HG02943 (cell line): ENCODE results near the gene CFAP74.

ENCODE experiments used
- ATAC-seq: cut with Tn5 transposase; IDR thresholded peaks from one replicate; pipeline ENCODE4 v1.9.1; 2021; ENCODE audit warnings: mild to moderate bottlenecking, low read depth, moderate library complexity; ENCODE audit not compliant: unreplicated experiment

Gene CFAP74

DNA sequence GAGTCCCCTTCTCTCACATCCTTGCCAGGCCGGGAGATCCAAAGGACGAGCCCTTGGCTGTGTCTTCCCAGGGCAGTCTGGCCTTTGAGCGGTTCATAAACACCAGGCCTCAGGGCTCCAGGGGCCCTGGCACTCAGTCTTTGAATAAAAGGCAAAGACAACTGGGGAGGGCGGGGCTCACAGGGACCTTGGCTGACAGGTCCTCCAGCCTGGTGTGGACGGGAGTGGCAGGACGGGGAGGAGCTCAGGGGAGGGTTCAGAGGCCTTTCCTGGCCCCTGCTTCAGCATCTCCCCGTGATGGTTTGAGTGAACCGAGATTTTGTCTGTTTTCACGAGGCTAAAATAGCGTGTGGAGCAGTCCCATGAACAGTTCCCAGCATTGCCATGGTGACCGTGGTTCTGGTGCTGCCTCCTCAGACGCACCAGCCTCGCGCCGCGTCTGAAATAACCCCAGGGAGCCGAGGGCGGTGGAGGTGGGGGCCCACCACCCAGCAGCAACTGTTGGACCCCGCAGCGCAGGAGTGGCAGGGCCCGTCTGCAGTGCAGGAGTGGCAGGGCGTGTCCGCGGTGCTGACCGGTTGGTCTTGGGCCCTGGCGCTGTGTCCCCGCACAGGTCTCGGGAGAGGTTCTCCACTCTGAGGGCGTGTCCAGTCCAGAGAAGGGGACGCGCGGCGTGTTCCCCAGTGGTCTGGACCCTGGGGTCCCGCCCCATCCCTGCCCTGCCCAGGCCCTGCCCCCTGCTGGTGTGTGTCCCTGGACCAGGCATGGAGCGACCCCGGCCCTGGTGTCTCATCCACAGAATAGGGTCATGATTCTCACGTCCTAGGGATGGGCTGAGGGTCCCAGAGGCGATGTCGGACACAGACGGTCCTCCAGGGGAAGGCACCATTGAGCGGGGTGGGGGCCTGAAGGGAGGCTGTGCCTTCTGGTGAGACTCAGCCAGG is 39.5 kb upstream of the CFAP74 start:
- ATAC-seq = no peak

GRCh38 chr1:2041887-2042286 is 38.3 kb upstream of the CFAP74 start:
- no peak for ATAC-seq

- ATAC-seq = no peak
Observed at GRCh38 chr1:2041305-2041704, 37.7 kb upstream of the CFAP74 start.

GRCh38 chr1:2039251-2039650 is 35.7 kb upstream of the CFAP74 start:
- no peak for ATAC-seq

- no peak for ATAC-seq
Observed at GRCh38 chr1:2038229-2038628, 34.6 kb upstream of the CFAP74 start.

DNA sequence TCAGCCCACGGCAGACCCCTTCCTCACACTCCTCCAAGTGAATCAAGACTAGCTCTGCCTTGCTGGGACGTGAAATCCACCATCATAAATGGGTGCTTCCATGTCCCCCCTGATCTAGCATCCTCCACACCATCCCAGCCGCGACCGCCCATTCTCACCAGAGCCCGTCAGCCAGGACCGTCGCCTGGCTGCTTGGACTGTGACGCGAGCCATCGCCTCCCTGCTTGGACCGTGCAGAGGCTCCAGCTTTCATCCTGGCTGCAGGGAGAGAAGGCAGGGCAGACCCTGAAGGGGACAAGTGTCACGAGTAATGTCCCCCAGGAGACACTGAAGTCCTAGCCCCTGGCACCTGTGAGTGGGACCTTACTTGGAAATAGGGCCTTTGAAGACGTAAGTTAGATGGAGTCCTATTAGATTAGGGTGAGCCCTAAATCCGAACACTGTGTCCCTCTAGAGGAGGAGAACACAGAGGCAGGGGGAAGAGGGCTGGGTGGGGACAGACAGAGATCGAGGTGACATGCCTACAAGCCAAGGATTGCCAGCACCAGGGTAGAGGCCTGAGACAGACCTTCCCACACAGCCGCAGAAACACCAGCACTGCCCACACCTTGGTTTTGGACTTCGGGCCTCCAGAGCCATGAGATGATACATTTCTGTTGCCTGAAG is 33.9 kb upstream of the CFAP74 start:
- no peak for ATAC-seq

DNA sequence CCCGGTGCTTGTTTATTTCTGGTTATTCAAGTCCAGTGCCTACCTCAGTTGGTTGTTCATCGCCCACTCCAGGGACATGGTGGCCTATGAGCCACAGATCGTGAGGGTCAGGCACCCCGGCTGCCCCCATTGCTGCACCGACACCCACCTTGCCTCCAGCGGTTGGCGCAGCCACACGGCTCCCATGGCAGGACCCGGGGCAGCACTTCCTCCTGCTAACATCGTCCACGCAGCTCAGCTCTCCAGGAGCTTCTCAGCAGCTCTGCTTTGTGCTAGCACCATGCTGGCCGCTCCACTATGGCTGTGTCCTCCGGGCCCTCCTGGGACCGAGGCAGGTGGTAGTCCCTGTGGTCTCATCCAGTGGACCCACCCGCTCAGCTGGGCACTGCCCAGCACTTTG is 32.7 kb upstream of the CFAP74 start:
- ATAC-seq = no peak

DNA sequence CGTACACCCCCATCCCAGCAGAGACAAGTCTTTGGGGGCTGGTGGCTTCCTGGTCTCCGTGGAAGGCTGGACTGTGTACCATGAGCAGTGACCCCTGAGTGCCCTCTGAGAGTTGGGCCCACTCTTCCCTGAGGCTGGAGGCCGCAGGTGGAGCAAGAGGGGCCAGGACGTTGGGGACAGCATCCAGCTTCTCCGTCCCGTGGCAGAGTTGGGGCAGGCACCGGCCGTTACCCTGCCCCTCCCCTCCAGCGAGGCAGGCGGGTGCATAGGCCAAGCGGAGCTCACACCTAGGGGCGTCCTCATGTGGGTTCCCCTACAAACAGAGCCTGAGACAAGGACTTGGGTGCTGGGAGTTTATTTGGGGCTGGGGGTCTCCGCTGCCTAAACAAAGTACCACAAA is 29.6 kb upstream of the CFAP74 start:
- ATAC-seq = no peak

GRCh38 chr1:2032737-2033136 is 29.2 kb upstream of the CFAP74 start:
- ATAC-seq = no peak

DNA sequence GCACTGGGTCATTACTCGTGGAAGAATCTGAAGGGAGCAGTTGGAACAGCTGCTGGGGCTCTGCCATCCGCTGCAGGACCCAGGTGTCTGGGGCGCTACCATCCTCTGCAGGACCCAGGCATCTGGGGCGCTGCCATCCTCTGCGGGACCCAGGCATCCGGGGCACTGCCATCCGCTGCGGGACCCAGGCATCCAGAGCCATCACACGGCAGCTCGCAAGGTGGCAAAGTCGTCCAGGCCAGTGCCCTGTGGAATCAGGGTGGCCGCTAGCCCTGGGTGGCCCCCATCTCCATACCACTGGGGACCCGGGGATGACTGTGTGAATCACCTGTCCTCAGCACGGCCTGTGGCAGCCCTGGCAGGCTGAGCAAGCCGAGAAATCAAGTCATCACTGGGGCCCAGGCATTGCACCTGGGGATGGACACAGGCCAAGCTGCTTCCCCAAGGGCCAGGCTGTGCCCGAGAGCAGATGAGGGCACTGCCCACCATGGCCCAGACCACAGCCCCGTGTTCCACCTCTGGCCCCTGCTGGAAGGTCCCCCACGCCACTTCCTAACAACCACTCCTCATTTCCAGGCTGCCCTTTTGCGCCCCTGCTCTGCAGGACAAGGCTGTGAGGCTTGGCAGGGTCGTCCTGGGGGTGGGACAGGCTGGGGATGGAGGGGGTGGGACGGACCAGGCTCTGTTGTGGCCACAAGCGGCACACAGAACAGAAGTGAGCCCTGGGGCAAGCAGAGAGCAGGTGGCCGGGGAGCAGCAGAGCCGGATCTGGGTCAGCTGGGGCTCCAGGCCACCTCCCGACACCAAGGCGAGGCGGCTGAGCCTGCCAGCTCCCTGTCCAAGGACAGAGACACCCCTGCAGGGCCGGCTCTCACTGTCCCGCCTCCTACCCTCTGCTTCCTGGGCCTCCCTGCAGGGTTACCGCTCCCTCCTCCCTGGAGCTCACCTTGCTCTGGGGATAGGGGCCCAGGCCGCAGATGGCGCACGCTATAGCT is 28.3 kb upstream of the CFAP74 start:
- no peak for ATAC-seq

DNA sequence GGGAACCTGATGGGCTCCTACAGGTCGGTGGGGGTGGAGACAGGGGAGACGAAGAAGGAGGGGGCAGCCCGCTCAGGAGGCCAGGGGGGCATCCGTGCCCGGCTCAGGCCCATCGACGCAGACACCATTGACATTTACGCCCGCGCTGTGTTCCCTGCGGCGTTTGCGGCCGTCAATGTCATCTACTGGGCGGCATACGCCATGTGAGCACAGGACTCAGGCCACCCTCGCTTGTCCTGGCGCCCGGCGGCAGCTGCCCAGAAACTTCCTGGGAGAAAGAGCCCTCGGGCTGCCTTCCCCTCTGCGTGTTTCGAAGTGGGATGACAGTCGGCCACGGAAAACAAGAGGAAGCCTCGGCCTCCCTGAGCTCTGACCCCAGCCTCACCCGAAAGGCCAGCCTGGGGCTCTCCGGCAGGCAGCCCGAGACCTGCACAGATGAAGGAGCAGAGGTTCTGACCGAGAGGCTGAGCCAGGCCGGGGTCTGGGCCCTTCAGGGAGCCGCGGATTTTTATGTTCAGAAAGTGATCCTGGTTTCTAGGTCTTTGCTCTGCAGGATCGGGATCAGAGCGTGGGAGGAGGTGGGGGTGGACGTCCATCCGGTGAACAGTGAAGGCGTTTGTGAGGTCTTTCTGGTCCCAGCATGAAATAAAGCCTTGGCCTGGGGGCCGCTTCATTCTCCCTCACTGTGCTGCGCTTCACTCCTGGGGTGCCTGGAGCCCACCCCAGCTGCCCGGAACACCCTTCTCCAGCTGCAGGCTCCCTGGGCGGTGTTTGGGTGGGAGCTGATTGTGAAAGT is 26.7 kb upstream of the CFAP74 start:
- ATAC-seq = no peak

GRCh38 chr1:2029561-2029960 is 26.0 kb upstream of the CFAP74 start:
- ATAC-seq = no peak

DNA sequence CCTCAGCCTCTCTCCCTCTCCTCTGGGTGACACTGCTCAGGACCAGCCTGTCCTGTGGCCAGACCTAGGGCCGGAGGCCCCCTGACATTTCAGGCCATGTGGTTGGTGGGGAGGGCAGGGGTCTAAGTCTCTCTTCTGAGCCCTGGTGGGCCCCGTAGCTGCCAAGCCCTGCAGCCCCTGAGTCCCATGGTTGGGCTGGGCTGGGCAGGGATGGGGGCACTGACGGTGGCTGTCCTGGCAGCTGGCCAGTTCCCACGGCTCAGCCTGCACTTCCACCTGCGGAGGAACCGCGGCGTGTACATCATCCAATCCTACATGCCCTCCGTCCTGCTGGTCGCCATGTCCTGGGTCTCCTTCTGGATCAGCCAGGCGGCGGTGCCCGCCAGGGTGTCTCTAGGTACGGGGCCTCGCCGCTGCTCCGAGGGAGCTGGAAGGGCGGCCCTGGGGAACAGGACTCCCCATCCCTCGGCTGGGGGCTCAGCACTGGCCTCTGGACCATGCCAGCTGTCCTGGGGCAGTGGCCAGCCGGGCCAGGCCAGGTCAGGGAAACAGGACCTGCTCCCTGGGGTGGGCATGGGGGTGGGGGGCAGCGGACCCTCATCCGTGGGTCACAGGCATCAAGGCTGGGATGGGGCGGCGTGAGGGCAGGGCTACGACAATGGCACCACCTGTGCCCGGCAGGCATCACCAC is 25.4 kb upstream of the CFAP74 start:
- ATAC-seq = no peak

DNA sequence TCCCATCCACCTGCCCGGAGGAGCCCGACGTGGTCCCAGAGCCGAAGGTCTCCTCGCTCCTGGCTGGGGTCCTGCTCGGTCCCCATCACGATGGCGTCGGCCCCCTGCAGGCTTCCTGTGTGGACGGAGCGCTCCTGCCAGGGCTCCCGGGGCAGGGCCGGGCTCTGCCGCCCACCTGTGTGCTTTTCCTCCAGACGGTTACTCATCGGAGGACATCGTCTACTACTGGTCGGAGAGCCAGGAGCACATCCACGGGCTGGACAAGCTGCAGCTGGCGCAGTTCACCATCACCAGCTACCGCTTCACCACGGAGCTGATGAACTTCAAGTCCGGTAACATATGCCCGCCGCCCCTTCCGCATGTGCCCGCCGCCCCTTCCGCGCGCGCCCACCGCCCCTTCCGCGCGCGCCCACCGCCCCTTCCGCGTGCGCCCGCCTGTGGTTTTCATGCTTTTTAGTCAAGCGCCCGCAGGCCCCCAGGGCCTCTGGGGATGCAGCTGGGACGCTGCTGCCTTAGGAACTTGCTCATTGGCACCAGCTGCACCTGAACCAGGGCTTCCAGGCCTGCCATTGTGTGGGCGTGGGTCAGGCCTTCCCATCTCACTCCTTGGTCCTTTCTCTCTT is 24.5 kb upstream of the CFAP74 start:
- ATAC-seq = no peak

- no peak for ATAC-seq
Observed at GRCh38 chr1:2025491-2025981, 21.9 kb upstream of the CFAP74 start.

DNA sequence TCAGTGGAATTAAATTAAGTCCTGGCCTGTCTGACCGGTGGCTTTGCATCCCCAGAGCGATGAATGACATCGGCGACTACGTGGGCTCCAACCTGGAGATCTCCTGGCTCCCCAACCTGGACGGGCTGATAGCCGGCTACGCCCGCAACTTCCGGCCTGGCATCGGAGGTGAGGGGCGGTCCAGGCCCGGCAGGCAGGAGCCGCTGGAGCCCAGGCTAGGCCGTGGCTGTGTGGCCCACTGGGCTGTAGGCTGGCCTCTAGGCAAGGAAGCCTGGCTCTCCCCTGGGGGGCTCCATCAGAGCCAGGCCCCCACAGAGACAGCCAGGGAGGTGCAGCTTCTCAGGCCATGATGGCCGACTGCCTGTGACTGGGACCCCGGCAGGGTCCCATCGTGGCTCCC is 21.3 kb upstream of the CFAP74 start:
- no peak for ATAC-seq

DNA sequence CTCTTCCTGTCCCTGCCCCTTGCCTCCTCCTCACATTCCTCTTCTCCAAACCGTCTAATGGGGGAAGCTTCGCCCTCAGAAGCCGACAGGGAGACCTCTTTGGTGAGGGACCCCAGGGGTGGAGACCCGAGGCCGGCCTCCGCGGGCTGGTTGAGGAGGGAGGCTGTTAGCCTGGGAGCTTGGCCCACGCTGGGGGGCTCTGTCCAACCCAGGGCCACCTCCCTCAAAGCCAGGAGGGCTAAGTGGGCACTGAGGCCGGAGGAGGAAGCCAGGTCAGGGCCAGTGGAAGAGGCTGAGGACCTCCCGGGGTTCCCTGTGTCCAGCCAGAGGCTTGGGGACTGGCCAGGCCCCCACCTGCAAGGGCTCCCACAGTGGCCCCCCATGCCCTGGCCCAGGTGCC is 20.9 kb upstream of the CFAP74 start:
- no peak for ATAC-seq

DNA sequence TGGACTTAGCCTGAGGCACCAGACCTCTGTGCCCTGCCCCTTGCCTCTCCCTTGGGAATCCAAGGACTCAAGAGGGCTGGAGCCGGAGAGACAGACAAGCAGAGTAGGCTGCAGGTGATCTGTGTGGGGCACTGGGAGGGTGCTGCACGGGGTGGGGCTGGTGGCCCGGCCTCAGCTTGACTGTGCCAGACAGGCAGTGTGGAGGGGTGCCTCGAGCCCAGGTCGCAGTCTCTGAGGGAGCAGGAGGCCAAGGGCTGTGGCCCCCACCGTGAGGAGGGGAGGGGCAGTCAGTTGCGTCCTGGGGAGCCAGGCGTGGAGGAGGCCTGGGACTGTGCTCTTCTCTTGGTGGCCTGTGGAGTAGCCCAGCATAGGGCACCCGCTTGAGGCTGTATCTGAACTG is 19.6 kb upstream of the CFAP74 start:
- no peak for ATAC-seq
